NCI-H2081 (cell line): ENCODE measurements around the gene PLIN4.

Source experiments
- DNase-seq, 2 experiments: peaks; one replicate each; lab custom pipeline; 2025; lab: John Stamatoyannopoulos, UW

The PLIN4 gene

GRCh38 chr19:4455719-4456475 lies 62.4 kb downstream of the PLIN4 start:
- no peak for DNase-seq

GRCh38 chr19:4454747-4455718 lies 63.3 kb downstream of the PLIN4 start:
- DNase-seq, result no peak

- DNase-seq, result no peak
These were observed 64.8 kb downstream of the PLIN4 start for GRCh38 chr19:4453232-4454179.

- no peak for DNase-seq
These were observed 65.9 kb downstream of the PLIN4 start for GRCh38 chr19:4452230-4452990.
